K562 (cell line): ENCODE data around the gene CD82. TPM values are rescaled to one million over a fixed set of nuclear protein-coding genes. Genes with fewer than 3 reads are reported as not detected.
A peak's percentile ranks its signal among the peaks of the same experiment; 100 is the strongest.

Source experiments
- ATAC-seq: fragments of 200-7000 bp; cut with Tn5 transposase; 3 replicates; pipeline ENCODE4 v1.9.1; 2020; ENCODE audit warnings: moderate library complexity
- BruUV-seq: library from RNA; stranded (reverse); fragments of 400-500 nt; replicated peaks from 2 replicates; lab custom pipeline; 2021; lab: Mats Ljungman, UMichigan
- CTCF ChIA-PET: fragments of 300-600 bp; formaldehyde crosslinking; extraction: SDS; loops from one replicate; lab custom pipeline; 2021; ENCODE audit warnings: low intra/inter-chr PET ratio; lab: Yijun Ruan, JAX
- POLR2A ChIA-PET: fragments of 300-600, 350-650 bp; sonication (Branson Sonifier 250); formaldehyde crosslinking; extraction: SDS; loops from one replicate; lab custom pipeline; 2021; ENCODE audit warnings: antibody characterized with exemption, inconsistent platforms; lab: Yijun Ruan, JAX
- DNase-seq, 4 experiments: peaks; one replicate each; pipeline versions ENCODE4 v3.0.0 to v3.0.0-alpha.2; 2011 to 2018; ENCODE audit warnings: low spot score in 3 of 4, mixed read lengths in 3 of 4; ENCODE audit errors: extremely low read depth in 1 of 4
- FAIRE-seq: peaks from 2 replicates; lab custom pipeline; 2011; peaks lifted over from hg19 to GRCh38; lab: Jason Lieb, UNC
- H2AFZ ChIP-seq: 2 replicates; pipeline ENCODE4 v1.6.0; 2011; ENCODE audit warnings: low read depth, low read length, control low read depth, inconsistent platforms
- H3K27ac ChIP-seq: fragments of 200-600 bp; 3 replicates; pipeline ENCODE4 v1.8.0; 2011; ENCODE audit warnings: low read depth, mild to moderate bottlenecking, control low read depth, inconsistent platforms, low read length, moderate library complexity, mixed read lengths; ENCODE audit errors: extremely low read depth
- H3K27me3 ChIP-seq, 2 experiments: fragments of 300-600 bp in 1 of 2; 2 replicates in 1 of 2; 3 replicates in 1 of 2; pipeline versions ENCODE4 v1.6.0 to v1.8.0; 2011; ENCODE audit warnings: inconsistent platforms in 2 of 2, low read length in 2 of 2, mild to moderate bottlenecking in 1 of 2, mixed read lengths in 1 of 2, moderate library complexity in 1 of 2; ENCODE audit not compliant: control insufficient read depth in 2 of 2, insufficient read depth in 2 of 2
- H3K36me3 ChIP-seq: fragments of 300-600 bp; 3 replicates; pipeline ENCODE4 v1.8.0; 2011; ENCODE audit warnings: mild to moderate bottlenecking, low read length, inconsistent platforms; ENCODE audit not compliant: control insufficient read depth, insufficient read depth
- H3K4me1 ChIP-seq, 2 experiments: fragments of 200-600 bp in 1 of 2; replicated peaks in 1 of 2; 2 replicates in 1 of 2; 3 replicates in 1 of 2; pipeline versions ENCODE4 v1.5.1 to v1.8.0; 2011; ENCODE audit warnings: inconsistent platforms in 2 of 2, low read length in 2 of 2, mild to moderate bottlenecking in 1 of 2, mixed read lengths in 1 of 2, moderate library complexity in 1 of 2; ENCODE audit not compliant: control insufficient read depth in 2 of 2, insufficient read depth in 2 of 2
- H3K4me2 ChIP-seq: 2 replicates; pipeline ENCODE4 v1.6.1; 2011; ENCODE audit warnings: low read length, control low read depth, inconsistent platforms, mixed read lengths; ENCODE audit not compliant: insufficient read depth
- H3K4me3 ChIP-seq: fragments of 200-600 bp; sonication (generic), shearing (Covaris generic); 2 replicates; pipeline ENCODE4 v1.5.1; 2016; ENCODE audit warnings: control low read depth, inconsistent platforms
- H3K79me2 ChIP-seq: fragments of 200-600 bp; 3 replicates; pipeline ENCODE4 v1.8.0; 2011; ENCODE audit warnings: low read length, inconsistent platforms; ENCODE audit not compliant: control insufficient read depth, insufficient read depth
- H3K9ac ChIP-seq, 2 experiments: 2 replicates each; pipeline versions ENCODE4 v1.6.0 to v1.6.1; 2011; ENCODE audit warnings: low read depth in 2 of 2, low read length in 2 of 2, control low read depth in 1 of 2, inconsistent platforms in 1 of 2, mild to moderate bottlenecking in 1 of 2, mixed read lengths in 1 of 2; ENCODE audit not compliant: insufficient read depth in 1 of 2
- H3K9me1 ChIP-seq: one replicate; pipeline ENCODE4 v1.6.0; 2011; ENCODE audit warnings: inconsistent platforms, mild to moderate bottlenecking, low read length, moderate library complexity; ENCODE audit not compliant: control insufficient read depth, insufficient read depth
- H3K9me3 ChIP-seq: replicated peaks from 2 replicates; pipeline ENCODE4 v1.5.1; 2011; ENCODE audit warnings: low read depth, low read length, inconsistent platforms; ENCODE audit not compliant: control insufficient read depth, insufficient read depth
- H4K20me1 ChIP-seq: replicated peaks from 2 replicates; pipeline ENCODE4 v1.6.1; 2011; ENCODE audit warnings: low read length, inconsistent platforms, mixed read lengths; ENCODE audit not compliant: control insufficient read depth, insufficient read depth
- ADNP ChIP-seq: fragments of 200-800 bp; sonication (Bioruptor generic); IDR thresholded peaks from 2 replicates; pipeline ENCODE4 v1.6.1; 2016; ENCODE audit warnings: missing genetic modification characterization, missing compliant biosample characterization
- BCOR ChIP-seq: fragments of 450-650 bp; IDR thresholded peaks from 2 replicates; pipeline ENCODE4 v1.6.1; 2016
- KDM1A ChIP-seq, 2 experiments: fragments of 450-650 bp; IDR thresholded peaks; 2 replicates each; pipeline ENCODE4 v1.6.1; 2016; ENCODE audit warnings: mild to moderate bottlenecking in 2 of 2
- MYBL2 ChIP-seq, 2 experiments: fragments of 450-650 bp in 1 of 2; sonication (generic) in 1 of 2; formaldehyde crosslinking in 1 of 2; IDR thresholded peaks; 2 replicates each; pipeline versions ENCODE4 v1.6.1 to v1.8.1; 2017 to 2022; ENCODE audit warnings: borderline replicate concordance in 1 of 2, inconsistent platforms in 1 of 2, low read depth in 1 of 2, mild to moderate bottlenecking in 1 of 2, missing genetic modification reagents in 1 of 2, moderate library complexity in 1 of 2
- NFYB ChIP-seq: IDR thresholded peaks from 2 replicates; pipeline ENCODE4 v1.6.1; 2011; ENCODE audit warnings: mild to moderate bottlenecking, moderate library complexity; ENCODE audit not compliant: insufficient read length; ENCODE audit errors: extremely low read depth
- RBM25 ChIP-seq: fragments of 200-400 bp; formaldehyde crosslinking; IDR thresholded peaks from 2 replicates; pipeline ENCODE4 v1.6.1; 2018; ENCODE audit warnings: low read length, low read depth, moderate library complexity; ENCODE audit not compliant: severe bottlenecking
- RCOR1 ChIP-seq, 2 experiments: IDR thresholded peaks; 2 replicates each; pipeline ENCODE4 v1.6.1; 2012; ENCODE audit warnings: low read depth in 2 of 2, low read length in 2 of 2, borderline replicate concordance in 1 of 2, improper control_type of control experiment in 1 of 2
- RFX1 ChIP-seq: fragments of 450-650 bp; IDR thresholded peaks from 2 replicates; pipeline ENCODE4 v1.6.1; 2016; ENCODE audit warnings: mild to moderate bottlenecking, moderate library complexity
- SMARCA5 ChIP-seq: fragments of 450-650 bp; IDR thresholded peaks from 2 replicates; pipeline ENCODE4 v1.6.1; 2016
- ZFP36 ChIP-seq: fragments of 150-350 bp; IDR thresholded peaks from 2 replicates; pipeline ENCODE4 v1.6.1; 2018; ENCODE audit warnings: low read length, low read depth; ENCODE audit not compliant: partially characterized antibody
- WGBS: fragments of 100-300 bp; shearing (Covaris generic); methylation state at CpG from one replicate; pipeline ENCODE4 v1.1.6; 2016; ENCODE audit warnings: low coverage, mixed read lengths; ENCODE audit not compliant: insufficient coverage; ENCODE audit errors: missing lambda C conversion rate; 5-methylcytosine and 5-hydroxymethylcytosine counted together
- in situ Hi-C: fragments of 300-500 bp; cut with MboI; formaldehyde crosslinking; loops from 4 replicates; pipeline ENCODE4 v1.15.0; 2018; ENCODE audit warnings: inconsistent platforms, mixed read lengths
- intact Hi-C: fragments of 100-400 bp; cut with micrococcal nuclease; formaldehyde crosslinking; loops from 2 replicates; pipeline ENCODE4 v1.14.2; 2022
- polyA plus RNA-seq, 8 experiments: library from polyadenylated mRNA; depleted of rRNA in 4 of 8; stranded (reverse) in 5 of 8; unstranded in 3 of 8; fragments of >200 nt; fragmentation: Nextera tagmentation in 2 of 8; fragmentation: Illumina TruSeq in 1 of 8; extraction: Ambion mirVana in 2 of 8; extraction: Trizol in 1 of 8; gene quantifications; 2 replicates each; pipeline versions ENCODE4 v1.2.1 to v1.2.3, GENCODE V29; 2011 to 2014; ENCODE audit warnings: inconsistent platforms in 1 of 8, missing spikeins in 1 of 8
- total RNA-seq, 7 experiments: library from RNA; depleted of rRNA in 6 of 7; stranded (reverse); fragments of >200 nt in 6 of 7; fragmentation: Illumina TruSeq in 2 of 7; extraction: Trizol in 2 of 7; gene quantifications; 2 replicates each; pipeline versions ENCODE4 v1.2.1 to v1.2.3, GENCODE V29; 2011 to 2021; ENCODE audit warnings: low replicate concordance in 1 of 7

CD82 gene
- total and polyA plus RNA-seq, 9 of the 15 experiments (the other 6 are each of a cell fraction or from before 2014, with no cell fraction given) = 0.27 to 9.4 (median 3.0) TPM

- DNase-seq (no peak), ATAC-seq (no peak), FAIRE-seq (no peak)
- Histone ChIP-seq H3K27ac (no peak overlapping the region), H3K27me3 (no peaks in the 10 kb centered on the region), H3K9me1 (no peaks in the 10 kb centered on the region), H2AFZ (no peak overlapping the region), H3K9me3 (no peaks in the 10 kb centered on the region), H4K20me1 (no peaks in the 10 kb centered on the region; the same call in 1 of the 2 replicates), H3K4me1 (peaks cover 27 to 32% of the 10 kb centered on the region in 2 experiments; a peak in 4 of 5 replicates), H3K4me3 (no peak overlapping the region), H3K79me2 (no peaks in the 10 kb centered on the region), H3K9ac (no peak overlapping the region), H3K36me3 (no peaks in the 10 kb centered on the region), H3K4me2 (no peak overlapping the region)
- in situ Hi-C loops (no loop called here), intact Hi-C loops (loop anchor here (10.0 kb wide), 1 partner anchor 477 kb away; no protein-coding TSS in a partner anchor)
- BruUV-seq = no TSS peak
- POLR2A ChIA-PET = interaction anchor here (0.5 to 1.4 kb wide), 5 partner anchors 12 to 524 kb away, joined by 3 to 6 read pairs (median 3); partner anchors contain the start of gene CD82
- CTCF ChIA-PET = no interaction called here
- no peak for TF ChIP-seq NFYB
- peak; percentile 90 for TF ChIP-seq ADNP
- 0 out of 2 replicates have a peak, but pooled peaks have one; percentile 57 for TF ChIP-seq SMARCA5
- no peak for TF ChIP-seq MYBL2 (IDR thresholded peaks at IDR 0.05; ENCODE audit: low read depth)
- no peak for TF ChIP-seq MYBL2 (CRISPR knock-in tag; IDR thresholded peaks at IDR 0.05; ENCODE audit: borderline replicate concordance)
- TF ChIP-seq RCOR1 (IDR thresholded peaks at IDR 0.05; ENCODE audit: borderline replicate concordance in 1 of 2, low read depth in 2 of 2, low read length in 2 of 2) = no peak
- peak; percentile 84 for TF ChIP-seq BCOR
- peak; percentile 79 for TF ChIP-seq RFX1
- TF ChIP-seq RBM25 = peak; percentile 95
- TF ChIP-seq ZFP36 = peak; percentile 81
- peak; percentile 50 to 57; a peak in 3 of 4 replicates for TF ChIP-seq KDM1A (IDR thresholded peaks at IDR 0.05)
- WGBS = 31% methylated on average over 6 of the region's 7 CpGs
These were observed 46.4 kb downstream of the CD82 start for GRCh38 chr11:44611687-44612434.
